8988T (cell line): Measurements from ENCODE around the gene TCF15.

Source experiments
- DNase-seq: peaks from one replicate; pipeline ENCODE4 v3.0.0; 2011

Gene TCF15, protein sequence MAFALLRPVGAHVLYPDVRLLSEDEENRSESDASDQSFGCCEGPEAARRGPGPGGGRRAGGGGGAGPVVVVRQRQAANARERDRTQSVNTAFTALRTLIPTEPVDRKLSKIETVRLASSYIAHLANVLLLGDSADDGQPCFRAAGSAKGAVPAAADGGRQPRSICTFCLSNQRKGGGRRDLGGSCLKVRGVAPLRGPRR

DNA sequence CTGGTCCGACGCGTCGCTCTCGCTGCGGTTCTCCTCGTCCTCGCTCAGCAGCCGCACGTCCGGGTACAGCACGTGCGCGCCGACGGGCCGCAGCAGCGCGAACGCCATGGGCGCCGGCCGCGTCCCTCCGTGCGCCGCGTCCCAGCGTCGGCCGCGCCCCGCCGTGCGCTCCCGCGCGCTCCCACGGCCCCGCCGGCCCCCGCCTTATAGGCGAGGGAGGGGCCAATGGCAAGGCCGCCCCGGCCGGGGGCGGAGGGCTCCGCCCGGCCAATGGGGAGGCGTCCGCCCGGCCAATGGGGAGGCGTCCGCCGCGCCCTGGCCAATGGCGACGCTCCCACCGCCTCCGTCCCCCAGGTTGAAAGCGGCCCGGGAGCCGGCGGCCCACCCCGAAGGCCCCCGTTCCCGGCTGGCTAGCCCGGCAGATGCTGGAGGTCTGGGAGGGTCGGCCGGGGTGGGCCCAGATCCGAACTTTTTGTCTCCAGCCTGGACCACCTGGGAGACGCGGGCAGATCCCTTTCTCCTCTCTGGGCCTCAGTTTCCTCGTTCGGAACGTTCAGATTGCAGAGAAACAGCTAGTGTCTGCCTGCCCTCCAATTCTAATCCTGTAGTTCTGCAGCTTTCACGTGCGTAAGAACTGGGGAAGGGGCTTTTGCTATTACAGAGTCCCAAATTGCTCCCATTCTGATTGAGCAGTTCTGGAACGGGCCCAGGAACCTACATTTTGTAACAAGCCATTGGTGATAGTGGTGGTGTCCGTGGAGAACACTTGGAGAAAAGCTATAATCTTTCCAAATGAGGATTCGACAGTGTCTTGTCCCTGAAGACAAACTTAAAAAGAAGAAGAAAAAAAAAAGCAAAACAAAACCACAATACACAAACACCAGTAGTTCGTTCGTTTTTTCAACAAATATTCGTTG lies at the start of gene TCF15:
TSS of gene TCF15 (minus strand) at position 180 of the 917 bp plus-strand sequence. CDS start at position 108, 72 bp downstream.
- DNase-seq: no peak

DNA sequence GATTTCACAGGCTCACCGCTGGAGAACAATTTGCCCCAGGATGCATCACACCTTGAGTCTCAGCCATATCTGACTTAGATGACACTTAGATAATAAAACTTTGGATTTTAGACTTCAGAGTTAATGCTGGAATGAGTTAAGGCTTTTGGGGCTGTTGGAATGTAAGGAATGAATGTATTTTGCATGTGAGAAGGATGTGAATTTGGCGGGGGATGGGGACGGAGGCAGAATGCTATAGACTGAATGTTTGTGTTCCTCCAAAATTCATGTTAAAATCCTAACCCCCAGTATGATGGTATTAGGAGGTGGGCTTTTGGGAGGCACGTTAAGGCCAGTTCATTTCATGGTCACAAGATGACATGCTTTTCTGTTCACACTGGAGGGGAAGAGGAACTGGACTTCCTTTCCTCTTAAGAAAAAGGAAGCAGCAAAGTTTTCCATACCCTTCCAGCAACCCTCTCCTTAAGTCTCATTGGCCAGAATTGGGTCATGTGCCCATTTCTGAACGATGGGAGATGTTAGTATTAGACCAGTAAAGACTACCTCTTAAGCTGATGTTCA lies 48.7 kb upstream of the TCF15 start:
- no peak for DNase-seq

DNA sequence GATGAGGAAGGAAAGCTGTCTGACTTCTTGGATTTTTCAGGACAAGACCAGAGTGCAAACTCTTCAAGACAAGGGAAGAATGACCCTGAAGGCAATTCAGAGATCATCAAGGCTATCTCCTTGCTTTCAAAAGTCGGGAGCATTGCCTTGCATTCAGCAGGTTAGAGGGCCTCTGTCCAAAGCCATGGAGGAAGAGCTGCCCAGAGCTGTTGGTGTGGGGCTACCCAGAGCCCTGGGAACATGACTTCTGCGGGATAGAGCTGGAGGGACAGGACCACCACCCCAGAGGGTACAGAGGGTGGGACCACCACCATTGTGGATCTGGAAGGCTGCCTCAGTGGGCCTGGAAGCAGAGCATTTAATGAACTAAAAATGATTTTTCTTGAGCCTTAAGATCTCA lies 48.1 kb upstream of the TCF15 start:
- no peak for DNase-seq

DNA sequence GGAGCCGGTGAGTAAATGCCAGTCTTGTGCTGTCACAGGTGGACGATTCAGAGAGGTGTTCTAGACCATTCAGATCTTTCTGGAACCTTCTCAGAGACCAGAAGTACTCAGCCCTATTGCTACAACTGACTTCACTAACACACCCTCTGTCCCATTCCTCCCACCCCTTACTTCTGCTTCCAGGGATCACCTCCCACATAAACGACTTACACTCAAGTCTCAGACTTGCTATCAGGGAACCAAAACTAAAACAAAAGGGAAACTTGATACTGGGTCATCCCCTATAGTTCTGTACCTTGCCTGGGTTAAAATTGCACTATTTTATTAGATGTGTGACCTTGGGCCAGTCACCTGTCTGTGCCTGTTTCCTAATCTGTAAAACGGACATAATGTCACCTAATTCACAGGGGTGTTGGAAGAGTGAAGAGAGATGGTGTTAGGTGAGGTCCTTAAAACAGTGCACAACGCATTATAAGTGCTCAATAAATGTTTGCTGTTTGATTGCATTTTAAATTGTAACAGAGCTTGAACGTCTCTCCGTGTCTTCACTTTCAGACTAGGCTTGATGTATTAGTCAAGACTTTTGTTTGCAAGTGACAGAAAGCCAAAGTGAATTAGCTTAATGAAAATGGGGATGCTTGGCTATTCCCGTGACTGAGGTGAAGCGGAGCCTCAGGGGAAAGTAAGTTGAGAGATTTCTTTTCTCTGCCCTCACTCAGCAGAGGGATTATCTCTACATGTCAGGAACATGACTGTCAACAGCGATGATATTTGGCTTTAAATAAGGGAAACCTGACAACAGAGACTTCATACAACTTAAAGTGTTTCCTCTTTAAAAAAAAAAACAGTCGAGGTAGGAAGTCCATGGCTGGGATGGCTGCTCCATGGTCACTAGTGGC lies 45.9 kb upstream of the TCF15 start:
- DNase-seq: no peak

DNA sequence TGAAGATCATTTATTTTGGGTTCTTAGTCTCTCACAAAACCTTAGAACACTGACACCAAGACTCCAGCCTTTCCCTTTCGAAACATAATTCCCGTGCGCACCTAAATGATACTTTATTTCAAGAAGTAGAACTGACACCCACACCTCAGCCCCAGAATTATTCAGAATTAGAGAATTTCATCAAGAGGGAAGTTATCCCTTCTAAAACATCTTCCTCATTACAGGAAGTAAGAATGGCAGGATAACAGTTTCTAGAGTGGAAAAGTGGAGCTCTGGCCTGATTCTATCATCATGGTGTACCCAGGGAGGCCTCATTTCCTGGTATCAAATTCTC lies 44.3 kb upstream of the TCF15 start:
- no peak for DNase-seq

DNA sequence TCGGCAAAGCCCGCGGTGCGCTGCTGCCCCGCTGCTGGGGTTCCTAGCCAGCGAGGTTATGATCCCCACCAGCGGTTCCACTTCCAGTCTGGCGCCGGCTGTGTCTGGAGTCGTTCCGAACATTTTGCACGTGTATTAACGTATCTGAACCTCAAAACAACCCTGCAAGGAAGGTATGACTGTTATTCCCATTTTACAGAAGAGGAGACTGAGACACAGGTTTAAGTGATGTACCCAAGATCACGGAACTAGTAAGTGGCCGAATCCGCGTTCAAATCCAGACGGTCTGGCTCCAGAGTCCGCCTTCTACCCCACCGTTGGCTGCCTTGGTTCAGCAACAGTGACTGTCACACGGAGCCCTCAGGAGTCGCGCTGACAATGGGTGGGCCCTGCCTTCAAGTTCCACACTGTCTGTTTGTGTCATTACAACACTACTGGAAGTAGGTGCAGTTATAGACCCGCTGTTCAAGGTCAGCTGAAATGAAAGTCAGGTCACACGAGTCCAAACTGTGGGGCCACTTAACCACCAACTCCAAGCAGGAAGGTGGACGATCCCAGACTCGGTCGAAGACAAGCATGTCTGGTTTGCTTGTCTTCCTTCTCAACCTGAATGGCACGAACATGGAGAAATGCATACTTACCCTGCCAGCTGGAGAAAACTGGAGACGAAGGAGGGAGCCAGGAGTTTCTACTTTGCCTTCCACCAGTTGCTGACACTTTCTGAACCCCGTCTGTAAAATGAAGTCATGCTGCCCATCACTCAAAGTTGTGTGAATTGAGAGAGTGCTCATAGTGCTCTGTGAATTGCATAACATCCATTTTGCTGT lies 43.7 kb upstream of the TCF15 start:
- DNase-seq: no peak

DNA sequence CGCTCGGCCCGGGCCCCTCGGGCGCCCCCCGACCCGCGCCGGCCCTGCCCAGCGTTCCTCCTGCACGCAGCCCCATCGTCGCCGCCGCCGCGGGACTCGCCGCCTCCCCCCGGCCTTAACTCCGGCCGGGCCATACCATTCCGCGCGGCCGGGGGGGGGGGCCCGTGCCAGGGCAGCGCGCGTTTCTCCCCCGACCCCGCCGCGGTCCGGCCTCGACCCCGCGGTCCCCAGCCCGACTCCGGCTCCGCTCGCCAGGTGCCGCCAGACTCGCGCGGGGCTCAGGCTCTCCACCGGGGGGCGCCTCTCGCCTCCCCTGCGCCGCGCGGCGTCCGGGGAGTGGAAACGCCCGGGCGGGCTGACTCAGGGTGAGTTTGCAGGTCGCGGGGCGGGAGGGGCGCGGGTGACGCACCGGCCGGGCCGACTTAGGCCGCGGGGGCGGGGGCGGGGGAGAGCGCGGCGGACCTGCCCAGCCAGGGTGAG lies 43.0 kb upstream of the TCF15 start, which contains the start of gene SRXN1:
TSS of gene SRXN1 (minus strand) at position 91 of the 480 bp plus-strand sequence. CDS start at position 76, 15 bp downstream.
- peak; percentile 95 for DNase-seq

DNA sequence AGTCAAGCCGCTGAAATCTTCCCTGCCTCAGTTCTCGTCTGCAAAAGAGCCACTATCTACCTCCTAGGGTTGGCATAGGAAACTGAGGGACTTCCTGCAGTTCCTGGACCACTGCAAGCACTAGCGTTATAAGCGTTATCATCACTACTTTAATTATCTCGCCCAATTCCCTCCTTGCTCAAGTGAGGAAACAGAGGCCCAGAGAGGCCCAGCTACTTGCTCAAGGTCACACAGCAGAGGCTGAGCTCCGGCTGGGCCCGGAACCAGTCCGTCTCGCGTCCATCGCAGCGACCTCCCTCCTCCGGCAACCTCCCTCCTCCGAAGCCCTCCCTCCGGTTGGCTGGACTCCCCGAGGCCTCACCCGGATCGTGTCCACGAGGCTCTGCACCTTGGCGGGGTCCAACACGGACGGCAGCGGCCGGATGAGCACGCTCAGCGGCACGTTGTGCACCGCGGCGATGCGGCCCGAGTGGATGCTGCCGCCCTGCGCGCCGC lies 42.6 kb upstream of the TCF15 start:
- no peak for DNase-seq

DNA sequence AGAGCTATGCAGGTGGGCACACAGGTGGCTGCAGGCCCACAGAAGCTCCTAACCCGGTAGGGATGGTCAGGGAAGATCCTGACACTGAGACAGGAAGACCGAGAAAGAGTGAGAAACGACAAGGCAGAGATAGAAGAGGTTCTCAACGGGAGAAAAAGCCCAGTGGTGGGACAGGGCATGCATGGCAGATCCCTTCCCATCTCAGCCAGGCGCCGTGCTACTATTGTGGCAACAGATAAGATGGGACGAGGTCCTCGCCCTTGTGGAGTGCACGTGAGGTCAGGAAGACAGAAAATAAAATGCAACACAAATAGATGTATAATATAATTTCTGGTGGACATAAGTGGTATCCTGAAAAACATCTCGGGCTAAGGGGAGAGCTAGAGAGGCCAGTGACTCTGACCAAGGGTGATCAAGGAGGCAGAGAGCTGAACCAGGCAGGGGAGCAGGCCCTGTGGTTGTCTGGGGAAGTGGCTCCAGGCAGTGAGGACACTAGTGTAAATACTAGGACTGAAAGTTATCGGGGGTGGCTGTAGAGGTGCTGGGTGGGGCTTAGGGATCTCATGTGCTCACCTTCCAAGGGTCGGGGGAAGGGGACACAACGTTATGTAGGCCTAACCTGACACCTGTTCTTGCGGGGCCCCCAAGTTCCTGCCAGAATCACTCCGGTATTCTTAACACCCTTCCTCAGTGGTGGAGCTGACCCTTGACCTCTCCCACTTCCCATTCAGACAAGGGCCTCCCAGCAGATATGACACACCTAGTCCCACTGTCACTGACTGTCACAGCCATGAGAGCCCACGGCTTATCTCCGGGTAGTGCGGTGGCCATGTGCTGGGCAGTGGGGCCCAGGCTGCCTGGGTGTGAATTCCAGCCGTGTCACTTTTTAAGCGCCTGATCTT lies 41.9 kb upstream of the TCF15 start:
- DNase-seq: no peak

DNA sequence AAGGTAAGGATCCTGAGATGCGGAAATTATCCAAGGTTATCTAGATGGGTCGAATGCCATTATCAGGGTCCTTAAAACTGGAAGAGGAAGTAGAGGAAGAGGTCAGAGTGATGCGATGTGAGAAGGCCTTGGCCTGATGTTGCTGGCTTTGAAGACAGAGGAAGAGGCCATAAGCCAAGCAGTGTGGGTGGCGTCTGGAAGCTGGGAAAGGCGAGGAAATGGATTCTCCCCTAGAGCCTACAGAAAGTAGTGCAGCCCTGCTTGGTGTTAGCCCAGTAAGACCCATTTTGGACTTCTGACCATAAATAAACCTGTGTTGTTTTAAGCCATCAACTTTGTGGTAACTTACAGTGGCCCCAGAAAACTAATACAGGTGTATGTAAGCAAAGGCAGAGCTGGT lies 40.8 kb upstream of the TCF15 start:
- DNase-seq: no peak

DNA sequence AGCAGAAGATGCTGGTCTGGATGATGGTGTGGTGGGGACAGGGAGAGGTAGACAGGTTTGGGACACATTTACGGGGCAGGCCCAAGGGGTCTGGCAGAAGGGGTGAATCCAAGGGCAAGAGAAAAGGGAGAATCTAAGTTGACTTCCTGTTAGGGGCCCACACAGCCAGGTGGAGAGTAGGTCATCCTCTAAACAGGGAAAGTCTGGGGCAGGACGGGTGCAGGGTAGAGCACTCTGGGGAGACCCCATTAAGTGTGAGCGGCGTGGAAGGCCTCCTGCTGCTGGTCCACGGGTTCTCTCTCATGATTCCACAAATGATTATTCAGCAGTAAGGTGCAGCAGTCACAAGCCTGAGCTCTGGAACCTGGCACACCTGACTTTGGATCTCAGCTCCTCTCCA lies 40.2 kb upstream of the TCF15 start:
- DNase-seq: no peak

DNA sequence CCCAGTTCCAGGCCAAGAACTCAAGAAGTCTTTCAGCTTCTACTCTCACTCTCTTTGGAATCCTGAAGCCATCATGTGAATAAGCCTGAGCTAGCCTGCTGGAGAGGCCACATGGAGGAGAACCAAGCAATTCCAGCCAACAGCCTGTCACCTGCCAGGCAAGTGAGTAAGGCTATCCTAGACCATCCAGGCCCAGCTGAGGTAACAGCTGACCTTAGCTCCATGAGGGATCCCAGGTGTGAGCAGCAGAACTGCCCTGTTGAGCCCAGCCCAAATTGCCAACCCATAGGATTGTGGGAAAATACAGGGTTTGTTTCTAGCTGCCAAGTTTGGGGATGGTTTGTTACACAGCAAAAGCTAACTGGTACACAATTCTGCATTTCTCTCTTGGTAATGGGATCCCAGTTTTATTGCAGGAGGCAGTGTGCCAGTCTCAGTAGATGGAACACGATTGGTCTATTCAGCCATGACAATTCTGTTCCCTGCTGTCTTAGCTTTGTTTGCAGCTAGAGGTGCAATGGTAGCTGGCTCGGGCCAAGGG lies 37.4 kb upstream of the TCF15 start:
- DNase-seq: no peak

DNA sequence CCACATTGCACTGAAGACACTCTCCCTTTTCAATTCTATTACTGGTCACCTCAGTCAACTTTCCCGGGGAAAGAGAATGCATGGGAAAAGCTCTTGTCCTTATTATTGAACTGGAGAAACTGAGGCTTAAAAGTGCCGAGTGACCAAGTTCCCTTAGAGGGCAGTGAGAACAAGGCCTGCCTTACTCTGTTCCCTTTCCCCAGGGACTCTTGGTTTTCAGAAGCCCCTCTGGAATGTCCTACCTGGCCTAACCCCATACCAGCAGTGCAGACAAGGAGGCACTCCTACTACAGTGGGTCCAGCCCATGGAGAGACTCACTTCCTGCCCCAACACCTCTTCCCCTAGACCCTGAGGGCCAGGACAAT lies 36.7 kb upstream of the TCF15 start:
- DNase-seq: no peak

DNA sequence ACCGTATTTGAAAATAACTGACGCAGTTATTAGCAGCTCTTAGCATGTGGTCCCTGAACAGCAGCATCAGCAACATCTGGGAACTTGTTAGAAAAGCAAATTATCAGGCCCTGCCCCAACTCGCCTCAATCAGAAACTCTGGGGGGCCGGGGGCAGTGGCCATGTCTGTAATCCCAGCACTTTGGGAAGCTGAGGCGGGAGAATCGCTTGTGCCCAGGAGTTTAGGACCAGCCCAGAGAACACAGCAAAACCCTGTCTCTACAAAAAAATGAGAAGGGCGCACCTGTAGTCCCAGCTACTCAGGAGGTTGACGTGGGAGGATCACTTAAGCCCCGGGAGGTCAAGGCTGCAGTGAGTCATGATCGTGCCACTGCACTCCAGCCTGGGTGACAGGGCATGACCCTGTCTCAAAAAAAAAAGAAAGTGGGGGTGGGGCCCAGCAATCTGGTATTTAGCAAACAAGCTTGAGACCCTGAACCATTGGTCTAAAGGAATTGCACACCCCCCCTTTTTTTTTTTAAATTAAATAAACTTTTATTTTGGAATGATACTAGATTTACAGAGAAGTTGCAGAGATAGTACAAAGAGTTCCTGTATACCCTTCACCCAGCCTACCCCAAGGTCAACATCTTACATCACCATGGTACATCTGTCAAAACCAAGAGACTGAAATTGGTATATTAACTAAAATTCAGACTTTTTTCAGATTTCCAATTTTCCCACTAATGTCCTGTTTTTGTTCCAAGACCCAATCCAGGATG lies 36.2 kb upstream of the TCF15 start:
- no peak for DNase-seq

DNA sequence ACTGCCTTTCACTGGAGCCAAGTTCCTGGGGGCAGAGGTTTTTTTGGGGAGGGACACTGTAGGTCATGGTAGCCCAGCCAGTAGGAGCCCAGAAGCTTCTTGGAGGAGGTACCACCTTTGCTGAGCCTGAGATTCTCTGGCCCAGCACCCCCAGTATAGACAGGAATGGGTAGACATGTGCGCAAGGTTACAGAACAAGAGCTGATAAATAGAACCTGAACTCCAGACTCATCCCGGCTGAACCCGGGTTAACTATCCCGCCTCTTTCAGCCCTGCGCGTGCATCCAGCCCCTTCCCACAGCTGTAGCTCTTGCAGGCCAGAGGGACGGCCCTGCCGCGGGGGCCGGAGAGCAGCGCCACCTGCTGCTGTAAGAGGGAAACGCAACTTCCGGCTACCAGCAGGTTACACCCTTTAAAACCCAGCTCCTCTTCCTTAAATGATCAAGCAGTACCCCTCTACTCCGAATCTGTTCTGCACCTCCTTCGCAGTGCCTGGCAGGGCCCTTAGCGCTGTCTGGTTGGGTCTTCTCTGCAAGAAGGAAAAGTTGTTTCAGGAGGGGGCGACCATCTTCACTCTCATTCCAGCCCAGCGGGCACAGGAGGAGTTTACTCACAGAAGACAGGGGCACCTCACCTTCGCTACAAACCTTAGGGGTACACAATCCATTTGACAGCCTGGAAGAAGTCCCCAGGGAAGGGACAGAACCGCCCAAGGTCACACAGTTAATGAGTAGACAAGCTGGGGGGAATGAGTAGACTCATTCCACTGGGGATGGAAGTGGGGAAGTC lies 35.4 kb upstream of the TCF15 start:
- peak; percentile 97 for DNase-seq

DNA sequence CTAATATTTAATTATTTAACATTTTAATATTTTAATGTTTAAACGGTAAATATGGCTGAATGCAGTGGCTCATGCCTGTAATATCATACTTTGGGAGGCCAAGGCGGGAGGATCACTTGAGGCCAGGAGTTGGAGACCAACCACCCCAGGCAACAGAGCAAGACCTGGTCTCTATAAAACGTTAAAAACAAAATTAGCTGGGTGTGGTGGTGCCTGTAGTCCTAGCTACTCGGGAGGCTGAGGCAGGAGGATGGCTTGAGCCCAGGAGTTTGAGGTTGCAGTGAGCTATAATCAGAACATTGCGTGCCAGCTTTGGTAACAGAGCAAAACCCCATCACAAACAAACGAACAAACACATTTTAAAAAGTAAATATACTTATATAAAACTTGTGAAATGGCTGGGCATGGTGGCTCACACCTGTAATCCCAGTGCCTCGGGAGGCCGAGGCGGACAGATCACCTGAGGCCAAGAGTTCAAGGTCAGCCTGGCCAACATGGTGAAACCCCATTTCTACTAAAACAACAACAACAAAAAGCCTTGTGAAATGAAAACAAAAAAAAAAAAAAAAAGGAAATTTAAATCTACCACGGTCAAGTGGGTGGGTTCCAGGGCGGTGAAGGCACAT lies 34.7 kb upstream of the TCF15 start:
- DNase-seq: no peak

DNA sequence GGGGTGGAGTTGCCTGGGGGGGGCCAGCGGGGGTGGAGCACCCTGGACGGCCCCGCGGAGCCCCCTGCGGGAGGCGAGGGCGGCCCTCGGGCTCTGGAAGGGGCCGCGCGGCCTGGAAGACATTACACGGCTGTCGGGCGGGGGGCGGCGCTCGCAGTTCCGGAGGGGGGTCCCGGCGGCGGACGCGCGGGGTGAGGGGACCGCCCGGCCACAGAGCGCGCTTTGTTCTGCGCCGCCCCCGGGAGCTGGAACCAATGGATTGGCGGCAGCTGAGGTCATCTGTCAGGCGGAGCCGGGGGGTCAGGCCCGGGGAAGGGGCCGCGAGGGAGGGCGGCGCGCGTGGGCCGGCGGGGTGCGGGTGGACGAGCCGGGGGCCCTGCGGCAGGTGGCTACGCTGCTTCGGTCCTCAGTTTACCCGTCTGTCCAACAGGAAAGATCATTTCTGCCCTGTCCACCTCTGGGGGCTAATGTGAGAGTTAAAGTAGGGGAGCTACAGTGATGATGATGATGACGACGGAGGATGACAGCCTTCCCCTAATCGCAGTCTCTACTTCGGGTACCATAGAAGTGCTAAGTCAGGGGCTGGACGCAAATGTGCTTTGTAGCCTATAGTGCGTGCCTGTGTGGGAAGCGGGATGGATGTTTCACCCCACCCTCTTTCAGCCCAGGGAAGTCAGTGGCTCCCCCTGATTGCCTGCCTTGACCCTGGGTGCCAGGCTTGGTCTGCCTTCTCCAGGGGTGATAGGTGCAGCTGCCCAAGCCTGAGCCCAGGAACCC lies 32.5 kb upstream of the TCF15 start:
- DNase-seq: no peak
